GM12891 (cell line): Measurements from ENCODE around the gene GOLM1.

Source experiments
- PAX5 ChIP-seq: IDR thresholded peaks from 2 replicates; pipeline ENCODE4 v1.6.1; 2011; ENCODE audit warnings: low read length, moderate library complexity, mild to moderate bottlenecking; ENCODE audit not compliant: insufficient read depth, severe bottlenecking
- POLR2A ChIP-seq: IDR thresholded peaks from 2 replicates; pipeline ENCODE4 v1.6.1; 2011; ENCODE audit warnings: low read depth, low read length, control low read depth
- POLR2AphosphoS5 ChIP-seq: IDR thresholded peaks from 2 replicates; pipeline ENCODE4 v1.6.1; 2011; ENCODE audit warnings: low read depth, low read length, control low read depth
- SPI1 ChIP-seq: IDR thresholded peaks from 2 replicates; pipeline ENCODE4 v1.6.1; 2011; ENCODE audit warnings: low read depth, low read length, control low read depth
- TAF1 ChIP-seq: IDR thresholded peaks from 2 replicates; pipeline ENCODE4 v1.6.1; 2011; ENCODE audit warnings: low read depth, low read length, control low read depth

DNA sequence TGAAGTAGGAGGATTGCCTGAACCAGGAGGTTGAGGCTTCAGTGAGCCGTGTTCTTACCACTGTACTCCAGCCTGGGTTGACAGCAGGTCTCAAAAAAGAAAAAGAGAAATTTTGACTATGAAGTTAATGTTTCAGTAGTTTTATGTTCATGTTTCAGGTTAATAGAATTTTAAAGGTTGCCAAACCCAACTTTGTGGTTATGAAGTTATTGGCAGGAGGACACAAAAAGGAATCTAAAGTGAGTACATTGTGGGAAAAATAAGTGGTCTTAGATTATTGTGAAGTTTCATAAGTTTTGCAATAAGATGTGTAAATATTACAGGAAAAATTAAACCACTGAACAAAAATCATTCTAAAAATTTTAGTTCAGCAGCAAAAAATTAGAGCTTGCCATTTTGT, 78.6 kb downstream of the GOLM1 start:
- TF ChIP-seq POLR2A (no peak), TAF1 (no peak), SPI1 (no peak), POLR2AphosphoS5 (no peak), PAX5 (no peak)
